Liver (tissue), 9 donors: ENCODE results near the gene CARMIL3. TPM values are rescaled to one million over a fixed set of nuclear protein-coding genes. Genes with fewer than 3 reads are reported as not detected.

Experiments used
- DNase-seq: peaks from one replicate; pipeline ENCODE4 v3.0.0-alpha.2; 2017; ENCODE audit warnings: low spot score
- H3K27ac ChIP-seq, 2 donors: one replicate each; pipeline ENCODE4 v1.7.0; 2013; ENCODE audit warnings: inconsistent platforms in 2 of 2, low read length in 2 of 2, control low read depth in 1 of 2, low read depth in 1 of 2, mild to moderate bottlenecking in 1 of 2
- H3K27me3 ChIP-seq, 4 donors: one replicate each; pipeline versions ENCODE4 v1.6.1 to v1.7.0; 2013; ENCODE audit warnings: low read length in 3 of 4, inconsistent platforms in 1 of 4, mild to moderate bottlenecking in 1 of 4, moderate library complexity in 1 of 4; ENCODE audit not compliant: control insufficient read depth in 4 of 4, insufficient read depth in 4 of 4
- H3K36me3 ChIP-seq, 4 donors: one replicate each; pipeline versions ENCODE4 v1.6.1 to v1.7.0; 2013; ENCODE audit warnings: low read length in 3 of 4, mild to moderate bottlenecking in 3 of 4, low read depth in 1 of 4, moderate library complexity in 1 of 4; ENCODE audit not compliant: control insufficient read depth in 4 of 4, insufficient read depth in 3 of 4
- H3K4me1 ChIP-seq, 4 donors: one replicate each; pipeline versions ENCODE4 v1.6.1 to v1.7.0; 2013; ENCODE audit warnings: low read length in 3 of 4, mild to moderate bottlenecking in 3 of 4, moderate library complexity in 1 of 4; ENCODE audit not compliant: control insufficient read depth in 4 of 4, insufficient read depth in 4 of 4
- H3K4me3 ChIP-seq, 3 donors: one replicate each; pipeline versions ENCODE4 v1.6.1 to v1.7.0; 2013; ENCODE audit warnings: low read length in 3 of 3, control low read depth in 1 of 3, low read depth in 1 of 3, mild to moderate bottlenecking in 1 of 3
- H3K9ac ChIP-seq, 2 donors: one replicate each; pipeline ENCODE4 v1.7.0; 2013; ENCODE audit warnings: low read length in 2 of 2, mild to moderate bottlenecking in 2 of 2, moderate library complexity in 2 of 2, control low read depth in 1 of 2, low read depth in 1 of 2
- H3K9me3 ChIP-seq, 4 donors: one replicate each; pipeline versions ENCODE4 v1.6.1 to v1.7.0; 2013; ENCODE audit warnings: low read length in 3 of 4; ENCODE audit not compliant: control insufficient read depth in 4 of 4
- ATF3 ChIP-seq: IDR thresholded peaks from 2 replicates; pipeline ENCODE4 v1.6.1; 2016; ENCODE audit warnings: antibody characterized with exemption
- CTCF ChIP-seq: fragments of 150-350 bp; IDR thresholded peaks from 2 replicates; pipeline ENCODE4 v1.5.1; 2017; ENCODE audit warnings: improper control_type of control experiment, low read depth, low read length; ENCODE audit not compliant: missing input control
- FOXA1 ChIP-seq: IDR thresholded peaks from 2 replicates; pipeline ENCODE4 v1.6.1; 2016; ENCODE audit warnings: antibody characterized with exemption
- FOXA2 ChIP-seq: IDR thresholded peaks from 2 replicates; pipeline ENCODE4 v1.6.1; 2016; ENCODE audit warnings: antibody characterized with exemption
- GABPA ChIP-seq, 2 donors: IDR thresholded peaks in 1 of 2; conservative IDR thresholded peaks in 1 of 2; 2 replicates each; pipeline ENCODE4 v1.6.1; 2016; ENCODE audit warnings: antibody characterized with exemption in 2 of 2, mild to moderate bottlenecking in 1 of 2, moderate library complexity in 1 of 2
- HNF4G ChIP-seq: IDR thresholded peaks from 2 replicates; pipeline ENCODE4 v1.6.1; 2016; ENCODE audit warnings: antibody characterized with exemption
- JUND ChIP-seq, 2 donors: IDR thresholded peaks; 2 replicates each; pipeline ENCODE4 v1.6.1; 2016; ENCODE audit warnings: antibody characterized with exemption in 2 of 2
- MAX ChIP-seq: IDR thresholded peaks from 2 replicates; pipeline ENCODE4 v1.6.1; 2016; ENCODE audit warnings: antibody characterized with exemption
- NR2F2 ChIP-seq: IDR thresholded peaks from 2 replicates; pipeline ENCODE4 v1.6.1; 2016; ENCODE audit warnings: antibody characterized with exemption
- SP1 ChIP-seq: IDR thresholded peaks from 2 replicates; pipeline ENCODE4 v1.6.1; 2018; ENCODE audit warnings: antibody characterized with exemption, mild to moderate bottlenecking
- YY1 ChIP-seq: IDR thresholded peaks from 2 replicates; pipeline ENCODE4 v1.6.1; 2016; ENCODE audit warnings: antibody characterized with exemption, mild to moderate bottlenecking
- ZBTB33 ChIP-seq: IDR thresholded peaks from 2 replicates; pipeline ENCODE4 v1.6.1; 2016; ENCODE audit warnings: antibody characterized with exemption
- WGBS: extraction: QIAGEN DNeasy Blood & Tissue Kit; methylation state at CpG from one replicate; pipeline ENCODE4 v1.1.7; 2013; 5-methylcytosine and 5-hydroxymethylcytosine counted together
- polyA plus RNA-seq, 2 donors: library from polyadenylated mRNA; stranded (reverse) in 1 of 2; unstranded in 1 of 2; fragments of 200-250 nt in 1 of 2; fragments of >200 nt in 1 of 2; fragmentation: Nextera tagmentation in 1 of 2; extraction: Ambion mirVana in 1 of 2; gene quantifications; one replicate each; pipeline versions ENCODE4 v1.2.1 to v1.2.3, GENCODE V29; 2013 to 2015
- total RNA-seq, 2 donors: library from RNA; depleted of rRNA; stranded (reverse); fragments of >200 nt; gene quantifications; one replicate each; pipeline ENCODE4 v1.2.3, GENCODE V29; 2014
- donor health status: healthy.
- donor health status: healthy.
- donor health status: healthy.
- donor health status: healthy.
- donor health status: healthy.

The CARMIL3 gene
- total and polyA plus RNA-seq, 4 donors: 0.05 to 0.17 (median 0.17) TPM

- Histone ChIP-seq H3K4me3 (no peak overlapping the region), H3K9ac (no peak overlapping the region), H3K36me3 (no peaks in the 10 kb centered on the region), H3K9me3 (no peaks in the 10 kb centered on the region), H3K27ac (no peak overlapping the region), H3K27me3 (no peaks in the 10 kb centered on the region), H3K4me1 (peaks cover 1 to 19% (median 15%) of the 10 kb centered on the region in 4 donors)
- WGBS: 96% methylated on average over 3 of the region's 3 CpGs
- TF ChIP-seq CTCF: no peak
- TF ChIP-seq ATF3: no peak
- DNase-seq: no peak
These were observed 34.6 kb downstream of the CARMIL3 start for GRCh38 chr14:24086193-24086955.

GRCh38 chr14:24087004-24087403, 35.2 kb downstream of the CARMIL3 start:
- WGBS: 94% methylated on average over 1 of the region's 1 CpG
- no peak overlapping the region for H3K4me3 ChIP-seq

GRCh38 chr14:24088095-24088494, 36.3 kb downstream of the CARMIL3 start:
- Histone ChIP-seq H3K9ac (no peak overlapping the region), H3K36me3 (no peaks in the 10 kb centered on the region), H3K27ac (no peak overlapping the region), H3K4me3 (no peak overlapping the region), H3K9me3 (no peaks in the 10 kb centered on the region), H3K27me3 (no peaks in the 10 kb centered on the region), H3K4me1 (peaks cover 4 to 29% (median 22%) of the 10 kb centered on the region in 4 donors)
- no peak for DNase-seq
- TF ChIP-seq YY1: no peak
- TF ChIP-seq NR2F2: no peak
- TF ChIP-seq GABPA (IDR thresholded peaks at IDR 0.05 in 1 of 2, conservative IDR thresholded peaks at IDR 0.05 in 1 of 2): no peak
- TF ChIP-seq MAX: no peak
- no peak for TF ChIP-seq FOXA1
- TF ChIP-seq SP1: no peak
- no peak for TF ChIP-seq JUND (IDR thresholded peaks at IDR 0.05)
- TF ChIP-seq HNF4G: no peak
- no peak for TF ChIP-seq FOXA2
- WGBS: 59% methylated on average over 2 of the region's 2 CpGs

More at GRCh38 chr14:24087004-24087403, 35.2 kb downstream of the CARMIL3 start:
- no peak for DNase-seq
- Histone ChIP-seq H3K9ac (no peak overlapping the region), H3K27ac (no peak overlapping the region), H3K9me3 (no peaks in the 10 kb centered on the region), H3K27me3 (no peaks in the 10 kb centered on the region), H3K4me1 (peaks cover 1 to 22% (median 14%) of the 10 kb centered on the region in 4 donors), H3K36me3 (no peaks in the 10 kb centered on the region)
- TF ChIP-seq ATF3: no peak
- TF ChIP-seq ZBTB33: no peak
